ENCODE results near the gene HNRNPD.

HNRNPD gene

GRCh38 chr4:82331814-82332213 is 42.0 kb downstream of the HNRNPD start:
- ChIA-PET CTCF (no interaction called here), POLR2A (no interaction called here)
- Histone ChIP-seq H3K9me3 (ENCODE audit: control insufficient read depth, insufficient read depth, low read depth, low read length) (no peaks in the 10 kb centered on the region), H3K27ac (ENCODE audit: extremely low read depth, low read depth, low read length) (no peak overlapping the region), H3K36me3 (ENCODE audit: control insufficient read depth in 2 of 2, insufficient read depth in 1 of 2, low read length in 2 of 2) (no peaks in the 10 kb centered on the region), H3K4me1 (ENCODE audit: control insufficient read depth, insufficient read depth, low read length) (no peaks in the 10 kb centered on the region), H3K4me3 (ENCODE audit: low read depth, low read length) (no peak overlapping the region)
- no peak for TF ChIP-seq BCL11A (tag by site-specific recombination; IDR thresholded peaks at IDR 0.05; ENCODE audit: low read depth)
- no peak for TF ChIP-seq ZFP37 (tag by site-specific recombination; IDR thresholded peaks at IDR 0.05)
- no peak for TF ChIP-seq ZNF792 (tag by site-specific recombination; IDR thresholded peaks at IDR 0.05)
- TF ChIP-seq ZSCAN30 (tag by site-specific recombination; IDR thresholded peaks at IDR 0.05), result no peak
- no peak for TF ChIP-seq ZNF791 (tag by site-specific recombination; IDR thresholded peaks at IDR 0.05)
- no peak for TF ChIP-seq MEIS1 (CRISPR knock-in tag; IDR thresholded peaks at IDR 0.05; ENCODE audit: borderline replicate concordance)
- no peak for TF ChIP-seq ZSCAN4 (tag by site-specific recombination; IDR thresholded peaks at IDR 0.05)
- TF ChIP-seq BCL11B (tag by site-specific recombination; IDR thresholded peaks at IDR 0.05; ENCODE audit: low read depth), result no peak
- no peak for TF ChIP-seq RBAK (tag by site-specific recombination; IDR thresholded peaks at IDR 0.05)
- no peak for TF ChIP-seq ZNF514 (tag by site-specific recombination; IDR thresholded peaks at IDR 0.05)
- TF ChIP-seq AEBP2 (tag by site-specific recombination; IDR thresholded peaks at IDR 0.05; ENCODE audit: borderline replicate concordance), result no peak
- TF ChIP-seq ZNF488 (tag by site-specific recombination; IDR thresholded peaks at IDR 0.05), result no peak
- no peak for TF ChIP-seq GLIS2 (tag by site-specific recombination; IDR thresholded peaks at IDR 0.05)
- TF ChIP-seq ZNF426 (tag by site-specific recombination; IDR thresholded peaks at IDR 0.05), result no peak
- TF ChIP-seq ZNF660 (tag by site-specific recombination; IDR thresholded peaks at IDR 0.05), result no peak
- no peak for TF ChIP-seq ZNF335 (tag by site-specific recombination; conservative IDR thresholded peaks at IDR 0.05)
- TF ChIP-seq ZNF362 (tag by site-specific recombination; IDR thresholded peaks at IDR 0.05), result no peak
- no peak for TF ChIP-seq ZNF76 (tag by site-specific recombination; IDR thresholded peaks at IDR 0.05; ENCODE audit: borderline replicate concordance, low read depth)
- TF ChIP-seq ZNF138 (tag by site-specific recombination; IDR thresholded peaks at IDR 0.05; ENCODE audit: borderline replicate concordance), result no peak
- no peak for TF ChIP-seq ZNF404 (tag by site-specific recombination; IDR thresholded peaks at IDR 0.05)

- no peak overlapping the region for H3K27ac ChIP-seq (ENCODE audit: extremely low read depth, low read depth, low read length)
- ChIA-PET CTCF (no interaction called here), POLR2A (no interaction called here)
- H3K4me3 ChIP-seq (ENCODE audit: low read depth, low read length), result no peak overlapping the region
- H3K4me1 ChIP-seq (ENCODE audit: control insufficient read depth, insufficient read depth, low read length), result no peaks in the 10 kb centered on the region
- H3K9me3 ChIP-seq (ENCODE audit: control insufficient read depth, insufficient read depth, low read depth, low read length), result no peaks in the 10 kb centered on the region
- H3K36me3 ChIP-seq (ENCODE audit: control insufficient read depth in 2 of 2, insufficient read depth in 1 of 2, low read length in 2 of 2), result no peaks in the 10 kb centered on the region
- TF ChIP-seq ZNF132 (tag by site-specific recombination; IDR thresholded peaks at IDR 0.05; ENCODE audit: borderline replicate concordance), result no peak
- no peak for TF ChIP-seq ZNF280C (tag by site-specific recombination; IDR thresholded peaks at IDR 0.05)
- no peak for TF ChIP-seq ZBTB48 (tag by site-specific recombination; IDR thresholded peaks at IDR 0.05)
- TF ChIP-seq ZBTB44 (tag by site-specific recombination; IDR thresholded peaks at IDR 0.05), result no peak
- no peak for TF ChIP-seq ZSCAN5A (tag by site-specific recombination; IDR thresholded peaks at IDR 0.05)
- no peak for TF ChIP-seq ZNF473 (tag by site-specific recombination; IDR thresholded peaks at IDR 0.05)
- no peak for TF ChIP-seq ZNF214 (tag by site-specific recombination; IDR thresholded peaks at IDR 0.05; ENCODE audit: borderline replicate concordance)
Measured at GRCh38 chr4:82320351-82320750, 53.4 kb downstream of the HNRNPD start.
